A673 (cell line): ENCODE results near the gene ENHO.

Experiments used
- CTCF ChIP-seq: fragments of 300-800, 200-600 bp; sonication (generic); conservative IDR thresholded peaks from 2 replicates; pipeline ENCODE4 v1.5.1; 2017; ENCODE audit warnings: low read depth, mild to moderate bottlenecking, antibody characterized with exemption, low read length, moderate library complexity, mixed read lengths
- EZH2 ChIP-seq: fragments of 200-600 bp; sonication (generic); IDR thresholded peaks from 2 replicates; pipeline ENCODE4 v1.6.1; 2017; ENCODE audit warnings: borderline replicate concordance, low read depth, mild to moderate bottlenecking, mixed read lengths, antibody characterized with exemption, low read length; ENCODE audit not compliant: poor library complexity, severe bottlenecking

GRCh38 chr9:34506623-34507022, 16.2 kb downstream of the ENHO start:
- no peak for TF ChIP-seq CTCF
- no peak for TF ChIP-seq EZH2
